Right atrium auricular region (tissue), 2 donors: Measurements from ENCODE around the gene NCOA1. TPM values are rescaled to one million over a fixed set of nuclear protein-coding genes. Genes with fewer than 3 reads are reported as not detected.
A peak's percentile ranks its signal among the peaks of the same experiment; 100 is the strongest.

Experiments
- DNase-seq: peaks from one replicate; pipeline ENCODE4 v3.0.0-alpha.2; 2019; ENCODE audit warnings: low spot score
- H3K27ac ChIP-seq, 2 donors: fragments of 200-600 bp; sonication (generic); 1 replicate in 1 of 2; 2 replicates in 1 of 2; pipeline ENCODE4 v1.5.1; 2016 to 2019
- H3K27me3 ChIP-seq, 2 donors: fragments of 200-600 bp; sonication (generic); one replicate each; pipeline versions ENCODE4 v1.5.1 to v1.6.0; 2017 to 2019
- H3K36me3 ChIP-seq: fragments of 200-600 bp; sonication (generic); one replicate; pipeline ENCODE4 v1.5.1; 2016
- H3K4me1 ChIP-seq, 2 donors: fragments of 200-600 bp; sonication (generic); one replicate each; pipeline versions ENCODE4 v1.5.1 to v1.6.0; 2017 to 2019
- H3K4me3 ChIP-seq, 2 donors: fragments of 200-600 bp; sonication (generic); 1 replicate in 1 of 2; 2 replicates in 1 of 2; pipeline ENCODE4 v1.5.1; 2017 to 2019; ENCODE audit warnings: mild to moderate bottlenecking in 1 of 2, moderate library complexity in 1 of 2
- H3K9me3 ChIP-seq, 2 donors: fragments of 200-600 bp; sonication (generic); one replicate each; pipeline ENCODE4 v1.5.1; 2019
- total RNA-seq, 2 donors: library from RNA; depleted of rRNA; stranded (reverse); fragments of >200 nt; gene quantifications; one replicate each; pipeline ENCODE4 v1.1.0, GENCODE V29; 2016
- TF ChIP-seq, protein P1 (sequence below), 2 donors: fragments of 200-600 bp; sonication (generic); IDR thresholded peaks; one replicate each; pipeline ENCODE4 v1.5.1; 2019; ENCODE audit warnings: antibody characterized with exemption in 2 of 2

The NCOA1 gene
- total RNA-seq, 2 donors from 2014 or later, result 33.8 to 43.6 TPM

DNA sequence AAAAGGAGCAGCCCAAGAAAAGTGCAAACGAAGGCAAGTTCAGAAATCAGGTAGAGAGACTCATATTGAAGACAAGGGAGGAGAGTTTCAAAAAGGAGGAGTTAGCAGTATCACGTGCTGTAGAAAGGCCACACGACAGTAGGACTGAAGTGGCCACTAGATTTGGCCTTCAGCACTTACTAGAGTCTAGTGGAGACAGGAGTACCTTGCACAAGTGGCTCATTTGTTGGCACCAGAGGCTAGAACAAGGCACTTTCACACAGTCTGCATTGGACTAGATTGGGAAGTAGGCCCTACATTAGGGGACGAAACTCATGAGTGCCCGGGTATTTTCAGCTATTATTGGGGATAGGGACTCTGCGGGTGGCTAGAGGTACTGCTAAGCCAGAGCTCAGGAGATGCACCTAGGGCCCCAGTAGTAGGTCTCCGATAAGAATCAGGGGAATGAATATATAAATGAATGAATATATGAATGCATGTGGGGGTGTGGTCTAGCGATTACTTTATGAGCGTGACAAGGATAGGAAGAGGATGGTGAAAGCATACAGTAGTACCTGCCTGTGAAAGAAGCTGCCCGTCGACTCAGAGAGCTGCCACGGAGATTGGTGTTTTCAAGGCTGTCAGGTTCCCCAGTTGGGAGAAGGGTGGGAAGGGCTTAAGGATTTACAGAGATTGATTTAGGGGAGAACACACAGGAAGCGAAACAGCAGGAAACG is 1.4 kb upstream of the NCOA1 start:
- no peak overlapping the region for H3K4me3 ChIP-seq
- no peaks in the 10 kb centered on the region for H3K9me3 ChIP-seq
- TF ChIP-seq, protein P1, sequence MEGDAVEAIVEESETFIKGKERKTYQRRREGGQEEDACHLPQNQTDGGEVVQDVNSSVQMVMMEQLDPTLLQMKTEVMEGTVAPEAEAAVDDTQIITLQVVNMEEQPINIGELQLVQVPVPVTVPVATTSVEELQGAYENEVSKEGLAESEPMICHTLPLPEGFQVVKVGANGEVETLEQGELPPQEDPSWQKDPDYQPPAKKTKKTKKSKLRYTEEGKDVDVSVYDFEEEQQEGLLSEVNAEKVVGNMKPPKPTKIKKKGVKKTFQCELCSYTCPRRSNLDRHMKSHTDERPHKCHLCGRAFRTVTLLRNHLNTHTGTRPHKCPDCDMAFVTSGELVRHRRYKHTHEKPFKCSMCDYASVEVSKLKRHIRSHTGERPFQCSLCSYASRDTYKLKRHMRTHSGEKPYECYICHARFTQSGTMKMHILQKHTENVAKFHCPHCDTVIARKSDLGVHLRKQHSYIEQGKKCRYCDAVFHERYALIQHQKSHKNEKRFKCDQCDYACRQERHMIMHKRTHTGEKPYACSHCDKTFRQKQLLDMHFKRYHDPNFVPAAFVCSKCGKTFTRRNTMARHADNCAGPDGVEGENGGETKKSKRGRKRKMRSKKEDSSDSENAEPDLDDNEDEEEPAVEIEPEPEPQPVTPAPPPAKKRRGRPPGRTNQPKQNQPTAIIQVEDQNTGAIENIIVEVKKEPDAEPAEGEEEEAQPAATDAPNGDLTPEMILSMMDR (IDR thresholded peaks at IDR 0.05), result no peak
- DNase-seq, result no peak
- peak overlapping the region; percentile 92 to 93 for H3K27ac ChIP-seq
- no peaks in the 10 kb centered on the region for H3K27me3 ChIP-seq
- no peaks in the 10 kb centered on the region for H3K36me3 ChIP-seq
- H3K4me1 ChIP-seq, result peaks cover 0 to 25% of the 10 kb centered on the region in 2 donors

DNA sequence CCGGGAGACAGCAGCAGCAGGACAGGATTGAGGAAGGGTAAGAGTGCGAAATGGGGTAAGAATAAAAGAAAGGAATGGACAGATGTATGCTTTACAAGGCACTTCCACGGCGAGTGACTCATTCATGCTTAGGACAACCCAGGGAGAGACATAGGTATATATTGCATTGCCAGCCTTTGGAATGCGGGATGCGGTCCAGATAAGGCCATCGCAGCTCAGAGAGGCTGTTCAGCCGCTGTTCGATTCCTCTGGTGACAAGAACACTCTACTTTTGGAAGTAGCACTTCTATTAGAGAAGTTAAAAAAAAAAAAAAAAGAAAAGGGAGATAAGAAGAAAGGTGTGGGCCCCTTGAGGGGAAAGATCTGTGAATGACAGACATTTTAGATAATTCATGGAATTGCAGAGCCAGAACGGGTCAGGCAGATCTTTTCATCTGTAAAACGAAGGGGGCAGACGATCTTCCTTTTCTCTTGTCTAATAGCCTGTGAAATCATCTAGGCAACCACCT is 819 bp upstream of the NCOA1 start:
- Histone ChIP-seq H3K4me1 (peaks cover 0 to 28% of the 10 kb centered on the region in 2 donors), H3K27ac (peak overlapping the region; percentile 92 to 93), H3K36me3 (no peaks in the 10 kb centered on the region), H3K4me3 (peak overlapping the region; percentile 38 to 82), H3K9me3 (no peaks in the 10 kb centered on the region), H3K27me3 (no peaks in the 10 kb centered on the region)
- DNase-seq, result no peak
- TF ChIP-seq, protein P1 (IDR thresholded peaks at IDR 0.05), result no peak

DNA sequence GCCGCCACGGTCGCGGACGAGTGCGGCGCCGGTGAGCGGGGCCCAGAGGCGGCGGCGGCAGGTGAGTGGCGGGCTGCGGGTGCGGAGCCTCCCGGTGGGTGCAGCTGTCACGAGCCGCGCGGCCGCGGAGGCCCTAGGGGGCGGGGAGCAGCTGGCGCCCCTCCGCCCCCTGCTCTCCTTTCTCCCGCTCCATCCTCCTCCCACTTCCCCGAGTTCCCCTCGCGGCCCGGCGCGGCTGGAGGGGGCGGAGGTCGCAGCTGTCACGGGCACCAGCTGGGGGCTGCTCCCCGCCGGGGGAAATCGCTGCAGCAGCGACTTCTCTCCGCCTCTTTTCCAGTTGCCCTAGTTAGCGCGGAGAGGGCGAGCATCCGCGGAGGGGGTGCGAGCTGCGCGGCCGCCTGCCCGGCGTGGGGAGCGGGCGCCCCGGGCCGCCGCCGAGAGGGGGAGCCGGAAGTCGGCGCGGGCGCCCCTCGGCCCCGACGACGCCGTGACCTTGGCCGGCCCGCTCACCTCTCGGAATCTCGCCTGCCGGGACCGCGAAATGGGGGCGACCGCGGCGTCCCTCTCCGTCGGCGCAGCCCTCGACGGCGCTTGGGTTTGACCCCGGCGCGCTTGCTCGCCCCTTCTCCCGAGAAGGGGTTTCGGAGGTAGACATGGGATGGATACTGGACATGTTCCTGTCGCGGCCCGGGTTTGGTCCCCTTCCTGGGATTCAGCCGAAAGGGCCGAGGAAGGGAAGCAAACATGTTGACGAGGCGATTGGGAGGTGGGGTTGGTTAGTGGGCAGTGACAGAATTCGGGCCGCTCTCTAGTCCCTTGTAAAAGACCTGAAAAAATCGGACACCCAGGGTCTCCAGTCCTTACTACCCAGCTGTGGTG is 727 bp downstream of the NCOA1 start:
- DNase-seq, result no peak
- peak overlapping the region; percentile 82 to 96 for H3K4me3 ChIP-seq
- TF ChIP-seq, protein P1 (IDR thresholded peaks at IDR 0.05), result no peak
- peak overlapping the region; percentile 89 to 90 for H3K27ac ChIP-seq
- no peaks in the 10 kb centered on the region for H3K36me3 ChIP-seq
- H3K27me3 ChIP-seq, result no peaks in the 10 kb centered on the region
- no peaks in the 10 kb centered on the region for H3K9me3 ChIP-seq
- H3K4me1 ChIP-seq, result peaks cover 0 to 30% of the 10 kb centered on the region in 2 donors

DNA sequence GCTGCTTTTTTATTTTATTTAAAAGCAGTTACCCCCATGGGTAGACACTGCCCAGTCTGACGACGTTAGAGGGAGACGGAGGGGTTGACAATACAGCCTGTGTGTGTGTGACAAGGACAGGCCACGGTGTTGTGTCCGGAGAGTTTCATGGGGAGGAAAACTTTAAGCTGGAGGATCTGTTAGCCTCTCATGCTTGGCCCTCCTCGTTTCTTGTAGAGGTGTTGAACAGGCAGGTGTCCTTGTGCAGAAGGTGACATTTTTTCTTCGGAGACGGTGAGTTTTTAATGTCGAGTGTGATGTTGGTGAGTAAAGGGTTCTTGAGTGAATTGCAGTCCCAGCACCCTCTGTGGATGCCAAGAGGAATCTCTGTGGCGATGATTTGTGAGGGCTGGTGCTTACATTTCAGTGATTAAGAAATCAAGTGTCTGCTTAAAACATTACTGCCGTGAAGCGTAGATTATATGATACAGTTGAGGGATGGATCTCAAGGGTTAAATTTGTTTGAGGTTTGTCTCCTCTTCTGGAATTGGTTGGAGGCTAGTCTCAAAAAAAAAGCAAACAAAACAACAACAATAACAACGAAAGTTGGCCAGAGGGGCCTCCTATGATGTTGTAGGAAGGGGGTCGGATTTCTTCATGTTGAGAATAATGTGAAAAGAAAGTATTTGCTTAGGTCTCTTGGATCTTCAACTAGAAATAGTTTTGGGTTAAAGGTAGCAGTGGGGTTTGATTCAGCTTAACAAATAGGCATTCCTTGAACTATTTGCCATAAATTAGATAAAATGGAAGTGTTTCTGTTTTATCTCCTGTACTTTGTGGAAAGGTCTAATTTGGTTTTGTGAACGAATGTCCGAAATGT is 1.6 kb downstream of the NCOA1 start:
- Histone ChIP-seq H3K36me3 (no peaks in the 10 kb centered on the region), H3K4me3 (peak overlapping the region; percentile 82 to 96), H3K27me3 (no peaks in the 10 kb centered on the region), H3K9me3 (no peaks in the 10 kb centered on the region), H3K27ac (peak overlapping the region; percentile 89 to 90), H3K4me1 (peaks cover 0 to 39% of the 10 kb centered on the region in 2 donors)
- TF ChIP-seq, protein P1 (IDR thresholded peaks at IDR 0.05), result no peak
- no peak for DNase-seq

DNA sequence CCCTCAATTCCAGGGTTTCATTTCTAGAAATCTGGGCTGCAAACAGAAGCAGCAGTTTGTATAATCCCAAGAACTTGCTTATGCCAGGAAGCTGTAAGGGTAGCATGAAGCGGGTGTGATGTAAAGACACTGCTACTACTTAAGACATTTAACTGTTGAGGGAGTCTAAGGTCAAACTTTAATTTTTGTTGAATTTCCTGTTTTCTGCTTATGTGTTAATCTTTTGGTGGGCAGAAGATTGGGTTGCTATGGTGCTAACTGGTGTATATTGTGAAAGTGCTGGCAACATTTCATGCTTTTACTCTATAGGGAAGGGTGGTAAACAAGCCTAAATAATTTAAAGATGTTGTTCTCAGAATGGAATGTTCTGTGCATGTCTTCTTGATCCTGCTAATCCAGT is 2.7 kb downstream of the NCOA1 start:
- Histone ChIP-seq H3K4me3 (peak overlapping the region in 1 of 2 donors; percentile 82), H3K36me3 (no peaks in the 10 kb centered on the region), H3K9me3 (no peaks in the 10 kb centered on the region), H3K27ac (peak overlapping the region; percentile 20 to 89), H3K4me1 (peaks cover 0 to 44% of the 10 kb centered on the region in 2 donors), H3K27me3 (no peaks in the 10 kb centered on the region)
- TF ChIP-seq, protein P1 (IDR thresholded peaks at IDR 0.05), result no peak
- no peak for DNase-seq
